Endothelial cell of umbilical vein (primary cell): Measurements from ENCODE around the gene MNT. TPM values are rescaled to one million over a fixed set of nuclear protein-coding genes. Genes with fewer than 3 reads are reported as not detected.

Source experiments
- BruUV-seq: library from RNA; stranded (reverse); fragments of 400-500 nt; replicated peaks from 2 replicates; lab custom pipeline; 2021; lab: Mats Ljungman, UMichigan
- CTCF ChIA-PET: fragments of 300-600, 350-600 bp; sonication (Branson Sonifier 250); formaldehyde crosslinking; loops from one replicate; lab custom pipeline; 2021; ENCODE audit warnings: antibody characterized with exemption, inconsistent platforms; lab: Charles Lee
- POLR2A ChIA-PET: fragments of 300-600, 350-600 bp; sonication (Branson Sonifier 250); formaldehyde crosslinking; loops from one replicate; lab custom pipeline; 2021; ENCODE audit warnings: antibody characterized with exemption, inconsistent platforms; lab: Charles Lee
- DNase-seq: peaks from one replicate; pipeline ENCODE4 v3.0.0-alpha.2; 2011; ENCODE audit warnings: low read depth, low spot score
- FAIRE-seq: peaks from 2 replicates; lab custom pipeline; 2011; peaks lifted over from hg19 to GRCh38; lab: Jason Lieb, UNC
- H2AFZ ChIP-seq: 2 replicates; pipeline ENCODE4 v1.6.0; 2012; ENCODE audit warnings: low read depth, low read length, control low read depth, inconsistent platforms
- H3K27ac ChIP-seq: 2 replicates; pipeline ENCODE4 v1.5.1; 2011; ENCODE audit warnings: low read depth, mild to moderate bottlenecking, control low read depth, low read length, moderate library complexity; ENCODE audit not compliant: insufficient read depth
- H3K27me3 ChIP-seq, 2 experiments: 2 replicates each; pipeline versions ENCODE4 v1.6.0 to v1.6.1; 2011; ENCODE audit warnings: low read length in 2 of 2, mixed read lengths in 1 of 2; ENCODE audit not compliant: control insufficient read depth in 2 of 2, insufficient read depth in 2 of 2
- H3K36me3 ChIP-seq, 2 experiments: 2 replicates in 1 of 2; 3 replicates in 1 of 2; pipeline ENCODE4 v1.5.1; 2011; ENCODE audit warnings: low read length in 2 of 2, mild to moderate bottlenecking in 1 of 2, moderate library complexity in 1 of 2; ENCODE audit not compliant: control insufficient read depth in 2 of 2, insufficient read depth in 2 of 2; ENCODE audit errors: extremely low read depth in 1 of 2
- H3K4me1 ChIP-seq: 3 replicates; pipeline ENCODE4 v1.5.1; 2011; ENCODE audit warnings: mild to moderate bottlenecking, low read length; ENCODE audit not compliant: control insufficient read depth, insufficient read depth; ENCODE audit errors: extremely low read depth
- H3K4me2 ChIP-seq: 2 replicates; pipeline ENCODE4 v1.6.1; 2011; ENCODE audit warnings: low read length, control low read depth, mixed read lengths; ENCODE audit not compliant: insufficient read depth
- H3K4me3 ChIP-seq, 3 experiments: fragments of 200-600 bp in 1 of 3; sonication (generic), shearing (Covaris generic) in 1 of 3; replicated peaks in 1 of 3; 2 replicates each; pipeline ENCODE4 v1.5.1; 2011 to 2016; ENCODE audit warnings: control low read depth in 3 of 3, low read length in 3 of 3, mild to moderate bottlenecking in 2 of 3, inconsistent platforms in 1 of 3, low read depth in 1 of 3, moderate library complexity in 1 of 3; ENCODE audit not compliant: insufficient read depth in 1 of 3
- H3K79me2 ChIP-seq: 2 replicates; pipeline ENCODE4 v1.6.0; 2012; ENCODE audit warnings: low read length, inconsistent platforms; ENCODE audit not compliant: control insufficient read depth, insufficient read depth
- H3K9ac ChIP-seq: replicated peaks from 2 replicates; pipeline ENCODE3; 2011; ENCODE audit warnings: low read length, control low read depth; ENCODE audit not compliant: insufficient read depth; ENCODE audit errors: extremely low read depth
- H3K9me1 ChIP-seq: replicated peaks from 3 replicates; pipeline ENCODE4 v1.6.0; 2011; ENCODE audit warnings: mild to moderate bottlenecking, low read length; ENCODE audit not compliant: control insufficient read depth, insufficient read depth; ENCODE audit errors: extremely low read depth
- H3K9me3 ChIP-seq: replicated peaks from 2 replicates; pipeline ENCODE4 v1.5.1; 2012; ENCODE audit warnings: low read length, inconsistent platforms; ENCODE audit not compliant: control insufficient read depth, insufficient read depth
- H4K20me1 ChIP-seq: replicated peaks from 2 replicates; pipeline ENCODE3; 2011; ENCODE audit warnings: mild to moderate bottlenecking, low read length; ENCODE audit not compliant: control insufficient read depth, insufficient read depth; ENCODE audit errors: extremely low read depth
- GATA2 ChIP-seq: IDR thresholded peaks from 2 replicates; pipeline ENCODE4 v1.7.0; 2011; ENCODE audit warnings: low read depth, mild to moderate bottlenecking, moderate library complexity, mixed read lengths, low read length; ENCODE audit not compliant: insufficient read length, insufficient read depth
- JUN ChIP-seq: IDR thresholded peaks from 2 replicates; pipeline ENCODE4 v1.6.1; 2011; ENCODE audit warnings: borderline replicate concordance, low read depth; ENCODE audit not compliant: insufficient read length, insufficient read depth
- MAX ChIP-seq: IDR thresholded peaks from 2 replicates; pipeline ENCODE4 v1.6.1; 2011; ENCODE audit not compliant: insufficient read depth, insufficient read length
- POLR2AphosphoS5 ChIP-seq: IDR thresholded peaks from 2 replicates; pipeline ENCODE4 v1.6.1; 2012; ENCODE audit warnings: low read depth, mild to moderate bottlenecking, control low read depth, low read length, moderate library complexity; ENCODE audit not compliant: insufficient read depth
- dilution Hi-C: fragments of 300-500 bp; cut with MboI; formaldehyde crosslinking; loops from one replicate; pipeline ENCODE4 v1.15.0; 2019; ENCODE audit warnings: low sequenced_read_pairs; ENCODE audit not compliant: extremely low pct_ligation_motif_present
- intact Hi-C: fragments of 100-400 bp; cut with micrococcal nuclease; formaldehyde crosslinking; loops from one replicate; pipeline ENCODE4 v1.10.0; 2022
- polyA plus RNA-seq, 4 experiments: library from polyadenylated mRNA; depleted of rRNA in 3 of 4; stranded (reverse) in 3 of 4; unstranded in 1 of 4; fragments of >200 nt; gene quantifications; 2 replicates each; pipeline versions ENCODE4 v1.2.1 to v1.2.3, GENCODE V29; 2011 to 2012; ENCODE audit warnings: missing spikeins in 1 of 4
- total RNA-seq: library from RNA; stranded (reverse); gene quantifications from 2 replicates; pipeline ENCODE4 v1.2.3, GENCODE V29; 2021
- TF ChIP-seq, protein P1 (sequence below), 2 donors: IDR thresholded peaks; 1 replicate in 1 of 2; 2 replicates in 1 of 2; pipeline ENCODE4 v1.5.1; 2011; ENCODE audit warnings: low read length in 2 of 2, mild to moderate bottlenecking in 2 of 2, moderate library complexity in 2 of 2, control low read depth in 1 of 2, inconsistent platforms in 1 of 2, low read depth in 1 of 2; ENCODE audit not compliant: insufficient read depth in 1 of 2; ENCODE audit errors: extremely low read depth in 1 of 2

The MNT gene
- total and polyA plus RNA-seq, 2 donors (not counting 3 experiments of a cell fraction or from before 2014, with no cell fraction given): 4.1 to 21.6 TPM

GRCh38 chr17:2401426-2402221 is 764 bp upstream of the MNT start:
- FAIRE-seq (peak; percentile 98), DNase-seq (peak; percentile 100)
- Histone ChIP-seq H3K4me1 (peaks cover 43% of the 10 kb centered on the region), H3K27me3 (no peaks in the 10 kb centered on the region), H3K9me3 (no peaks in the 10 kb centered on the region), H4K20me1 (no peaks in the 10 kb centered on the region), H3K36me3 (no peaks in the 10 kb centered on the region), H2AFZ (peak overlapping the region; percentile 13), H3K4me3 (peak overlapping the region; percentile 11 to 69 (median 51)), H3K27ac (peak overlapping the region; percentile 99), H3K9me1 (no peaks in the 10 kb centered on the region), H3K79me2 (peaks cover 14% of the 10 kb centered on the region), H3K4me2 (peak overlapping the region; percentile 44), H3K9ac (peak overlapping the region; percentile 74)
- no peak for TF ChIP-seq GATA2
- TF ChIP-seq JUN: no peak
- TF ChIP-seq MAX: peak; percentile 78
- TF ChIP-seq, protein P1, sequence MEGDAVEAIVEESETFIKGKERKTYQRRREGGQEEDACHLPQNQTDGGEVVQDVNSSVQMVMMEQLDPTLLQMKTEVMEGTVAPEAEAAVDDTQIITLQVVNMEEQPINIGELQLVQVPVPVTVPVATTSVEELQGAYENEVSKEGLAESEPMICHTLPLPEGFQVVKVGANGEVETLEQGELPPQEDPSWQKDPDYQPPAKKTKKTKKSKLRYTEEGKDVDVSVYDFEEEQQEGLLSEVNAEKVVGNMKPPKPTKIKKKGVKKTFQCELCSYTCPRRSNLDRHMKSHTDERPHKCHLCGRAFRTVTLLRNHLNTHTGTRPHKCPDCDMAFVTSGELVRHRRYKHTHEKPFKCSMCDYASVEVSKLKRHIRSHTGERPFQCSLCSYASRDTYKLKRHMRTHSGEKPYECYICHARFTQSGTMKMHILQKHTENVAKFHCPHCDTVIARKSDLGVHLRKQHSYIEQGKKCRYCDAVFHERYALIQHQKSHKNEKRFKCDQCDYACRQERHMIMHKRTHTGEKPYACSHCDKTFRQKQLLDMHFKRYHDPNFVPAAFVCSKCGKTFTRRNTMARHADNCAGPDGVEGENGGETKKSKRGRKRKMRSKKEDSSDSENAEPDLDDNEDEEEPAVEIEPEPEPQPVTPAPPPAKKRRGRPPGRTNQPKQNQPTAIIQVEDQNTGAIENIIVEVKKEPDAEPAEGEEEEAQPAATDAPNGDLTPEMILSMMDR (IDR thresholded peaks at IDR 0.05; ENCODE audit: extremely low read depth in 1 of 2, insufficient read depth in 1 of 2, low read depth in 1 of 2, low read length in 2 of 2): no peak
- TF ChIP-seq POLR2AphosphoS5: peak; percentile 28
- ChIA-PET POLR2A (interaction anchor here (1.1 to 1.2 kb wide), 2 partner anchors 9 to 65 kb away, joined by 3 to 10 read pairs; partner anchors contain the start of gene TSR1), CTCF (interaction anchor here (1.2 to 4.1 kb wide), 4 partner anchors 9 to 19 kb away, joined by 5 to 47 read pairs (median 22); no protein-coding TSS in a partner anchor)
- BruUV-seq: no TSS peak
- dilution Hi-C loops (no loop called here), intact Hi-C loops (loop anchor here (1.0 to 5.0 kb wide), 4 partner anchors 8 to 64 kb away; partner anchors contain the start of genes SGSM2 and TSR1)
